GM10847 (cell line): Measurements from ENCODE around the gene KRTAP21-3.

Experiments
- POLR2A ChIP-seq: IDR thresholded peaks from 2 replicates; pipeline ENCODE4 v1.6.1; 2011; ENCODE audit not compliant: insufficient read length; ENCODE audit errors: extremely low read depth

Gene KRTAP21-3

DNA sequence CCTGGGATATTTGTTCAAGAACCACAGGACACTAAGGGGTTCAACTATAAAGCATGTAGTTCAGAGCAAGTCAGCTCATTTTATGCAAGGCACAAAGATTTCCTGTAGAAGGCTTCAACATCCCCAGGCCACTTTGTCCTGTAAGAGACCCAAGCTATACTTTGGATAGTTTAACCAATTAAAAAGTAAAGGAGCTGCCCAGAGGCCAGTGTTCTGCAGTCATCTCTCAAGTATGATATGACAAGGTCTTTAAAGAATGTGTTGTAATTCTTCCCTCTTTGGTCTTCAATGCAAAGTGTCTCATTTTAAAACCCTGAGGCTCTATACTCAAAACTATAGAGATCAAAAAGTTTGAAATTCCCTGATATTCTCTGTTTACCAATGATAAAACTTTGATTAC, 41.8 kb downstream of the KRTAP21-3 start:
- TF ChIP-seq POLR2A: no peak

DNA sequence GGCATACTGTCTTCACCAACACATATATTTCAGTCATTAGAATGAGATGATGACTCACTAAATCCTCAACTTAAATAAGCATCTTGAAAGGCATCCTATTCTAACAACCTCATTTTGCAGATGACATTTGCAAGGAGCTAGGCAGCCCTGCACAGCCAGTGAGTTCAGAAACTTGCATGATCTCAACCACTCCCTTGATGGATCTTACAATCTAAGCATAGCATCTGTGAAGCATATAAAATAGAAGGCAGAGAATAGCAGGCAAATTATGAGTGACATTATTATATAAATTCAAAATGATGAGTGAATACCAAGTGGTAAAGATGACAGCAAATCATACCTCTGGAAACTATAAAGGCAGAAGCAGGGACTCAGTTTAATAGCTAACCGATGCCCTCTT, 44.3 kb downstream of the KRTAP21-3 start:
- no peak for TF ChIP-seq POLR2A

DNA sequence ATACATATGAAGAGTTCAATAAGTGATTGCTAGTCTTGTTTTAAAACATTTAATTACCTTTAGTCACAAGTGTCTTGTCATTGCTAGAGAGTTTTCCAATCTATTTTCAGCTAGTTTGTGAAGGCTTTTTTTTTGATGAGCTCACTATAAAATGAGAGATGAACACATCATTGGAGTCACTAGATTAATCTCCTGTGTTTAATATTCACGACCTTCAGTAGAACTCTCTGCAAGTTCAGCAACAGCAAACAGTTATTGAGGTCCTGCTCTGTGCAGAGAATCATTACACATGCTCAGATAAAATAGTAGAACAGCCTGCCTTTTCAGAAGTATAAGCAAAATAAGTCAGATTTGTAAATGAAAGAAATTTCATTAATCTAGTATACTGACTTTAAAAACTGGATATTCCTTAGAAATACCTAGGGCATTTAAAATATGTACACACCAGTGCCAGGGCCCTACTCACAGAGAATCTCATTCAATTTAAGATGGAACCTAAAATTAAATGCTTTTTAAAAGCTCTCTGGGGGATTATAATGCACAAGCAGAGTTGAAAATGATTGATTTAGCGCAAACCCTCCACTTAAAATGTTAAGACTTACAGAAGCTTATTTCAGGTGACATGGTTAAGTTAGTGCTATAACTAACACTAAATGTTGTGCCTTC, 45.5 kb downstream of the KRTAP21-3 start:
- no peak for TF ChIP-seq POLR2A

DNA sequence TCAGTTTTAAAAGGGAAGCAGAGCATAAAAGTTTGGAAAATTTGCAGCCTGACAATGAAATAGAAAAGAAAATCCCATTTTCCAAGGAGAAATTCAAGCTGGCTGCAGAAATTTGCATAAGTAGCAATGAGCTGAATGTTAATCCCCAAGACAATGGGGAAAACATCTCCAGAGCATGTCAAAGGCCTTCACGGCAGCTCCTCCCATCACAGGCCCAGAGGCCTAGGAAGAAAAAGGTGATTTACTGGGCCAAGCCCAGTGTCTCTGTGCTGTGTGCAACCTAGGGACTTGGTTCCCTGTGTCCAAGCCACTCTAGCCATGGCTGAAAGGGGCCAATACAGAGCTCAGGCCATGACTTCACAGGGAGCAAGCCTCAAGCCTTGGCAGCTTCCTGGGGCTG, 49.8 kb downstream of the KRTAP21-3 start:
- no peak for TF ChIP-seq POLR2A
